Sciatic nerve (tissue), 2 donors: Measurements from ENCODE around the gene ACKR1. TPM values are rescaled to one million over a fixed set of nuclear protein-coding genes. Genes with fewer than 3 reads are reported as not detected.

Source experiments
- ATAC-seq: fragments of 200-7000 bp; cut with Tn5 transposase; one replicate; pipeline ENCODE4 v1.9.1; 2020; ENCODE audit warnings: mild to moderate bottlenecking, moderate library complexity
- DNase-seq: peaks from one replicate; pipeline ENCODE4 v3.0.0-alpha.2; 2020; ENCODE audit warnings: low spot score
- intact Hi-C: fragments of 100-400 bp; cut with DNase I; formaldehyde crosslinking; loops from one replicate; pipeline ENCODE4 v1.14.2; 2022
- total RNA-seq: library from RNA; stranded (reverse); fragmentation: NEBNext Ultra II Directional; extraction: Animal tissue kit (Norgen Biotek cat#: 25700); gene quantifications from one replicate; pipeline ENCODE4 v1.2.1, GENCODE V29; 2021
- donor health status: DM: no; HTN: no; CAD: no.
- donor health status: DM: no; HTN: no; CAD: no.

The ACKR1 gene
- total RNA-seq: 156 TPM

GRCh38 chr1:159204161-159205141, at the start of gene ACKR1:
ACKR1 (plus strand) TSS chr1:159204875; CDS start chr1:159204960, 85 bp downstream.
- ATAC-seq (no peak), DNase-seq (no peak)

GRCh38 chr1:159161001-159161718, 43.5 kb upstream of the ACKR1 start:
- ATAC-seq: peak; percentile 97

More at GRCh38 chr1:159204161-159205141, at the start of gene ACKR1:
- intact Hi-C loops: no loop called here

GRCh38 chr1:159161719-159162026, 43.0 kb upstream of the ACKR1 start:
- ATAC-seq (no peak), DNase-seq (no peak)
- intact Hi-C loops: loop anchor here (5.0 kb wide), 1 partner anchor 36 kb away; no protein-coding TSS in a partner anchor

More at GRCh38 chr1:159161001-159161718, 43.5 kb upstream of the ACKR1 start:
- DNase-seq: peak; percentile 89
- intact Hi-C loops: loop anchor here (5.0 kb wide), 1 partner anchor 36 kb away; no protein-coding TSS in a partner anchor

- no peak for DNase-seq
- intact Hi-C loops: loop anchor here (5.0 kb wide), 1 partner anchor 35 kb away; no protein-coding TSS in a partner anchor
- ATAC-seq: no peak
These were observed 42.0 kb upstream of the ACKR1 start for GRCh38 chr1:159162516-159163265.

GRCh38 chr1:159163614-159164228, 41.0 kb upstream of the ACKR1 start:
- intact Hi-C loops: loop anchor here (5.0 kb wide), 1 partner anchor 34 kb away; no protein-coding TSS in a partner anchor
- DNase-seq (no peak), ATAC-seq (no peak)

- no peak for DNase-seq
- intact Hi-C loops: no loop called here
These were observed 36.6 kb upstream of the ACKR1 start for GRCh38 chr1:159168043-159168442.

GRCh38 chr1:159170639-159171038, 34.0 kb upstream of the ACKR1 start:
- DNase-seq (no peak), ATAC-seq (no peak)
- intact Hi-C loops: no loop called here

More at GRCh38 chr1:159168043-159168442, 36.6 kb upstream of the ACKR1 start:
- ATAC-seq: no peak

GRCh38 chr1:159171254-159171687, 33.4 kb upstream of the ACKR1 start, which contains the start of gene CADM3:
CADM3 (plus strand) TSS chr1:159171615; CDS start chr1:159171766, 151 bp downstream.
- peak; percentile 75 for ATAC-seq
- intact Hi-C loops: no loop called here
- DNase-seq: peak; percentile 67

GRCh38 chr1:159171688-159172501, 32.8 kb upstream of the ACKR1 start:
- ATAC-seq (peak; percentile 40), DNase-seq (no peak)
- intact Hi-C loops: no loop called here

GRCh38 chr1:159172614-159173291, 31.9 kb upstream of the ACKR1 start:
- intact Hi-C loops: no loop called here
- ATAC-seq (peak; percentile 45), DNase-seq (peak; percentile 66)

GRCh38 chr1:159173320-159173719, 31.4 kb upstream of the ACKR1 start:
- no peak for DNase-seq
- intact Hi-C loops: no loop called here
- no peak for ATAC-seq

GRCh38 chr1:159175571-159175970, 29.1 kb upstream of the ACKR1 start:
- intact Hi-C loops: no loop called here
- ATAC-seq (no peak), DNase-seq (no peak)

GRCh38 chr1:159177272-159177907, 27.3 kb upstream of the ACKR1 start:
- intact Hi-C loops: no loop called here
- ATAC-seq: peak; percentile 69
- no peak for DNase-seq

GRCh38 chr1:159179906-159180305, 24.8 kb upstream of the ACKR1 start:
- no peak for ATAC-seq
- intact Hi-C loops: no loop called here
- DNase-seq: no peak

- intact Hi-C loops: no loop called here
- no peak for DNase-seq
- ATAC-seq: no peak
These were observed 24.2 kb upstream of the ACKR1 start for GRCh38 chr1:159180516-159180915.

- intact Hi-C loops: no loop called here
- DNase-seq (no peak), ATAC-seq (no peak)
These were observed 23.2 kb upstream of the ACKR1 start for GRCh38 chr1:159181328-159182024.
